Measurements from ENCODE around the gene SNX9. TPM values are rescaled to one million over a fixed set of nuclear protein-coding genes. Genes with fewer than 3 reads are reported as not detected.

The SNX9 gene
- total and polyA plus RNA-seq, 2 of the 8 experiments (the other 6 are each of a cell fraction or from before 2014, with no cell fraction given), result 11.8 to 23.2 TPM

DNA sequence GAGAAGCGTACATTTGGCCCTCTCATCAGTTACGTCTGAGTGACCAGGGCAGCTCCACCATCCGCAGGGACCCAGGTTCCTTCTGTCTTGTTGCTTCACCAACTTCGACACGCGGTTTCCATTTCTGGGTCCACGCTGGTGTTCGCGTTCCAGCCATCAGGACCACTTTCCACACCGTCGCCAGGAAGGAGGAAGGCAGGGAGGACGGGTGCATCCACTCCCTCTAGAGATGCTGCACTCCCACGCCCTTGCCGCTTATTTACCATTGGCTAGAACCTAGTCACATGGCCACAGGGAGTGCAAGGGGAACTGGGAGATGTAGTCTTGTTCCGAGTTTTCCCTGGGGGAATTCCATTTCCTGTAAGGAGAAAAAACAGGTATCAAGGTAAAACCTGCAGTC lies 33.2 kb upstream of the SNX9 start (continued):
- TF ChIP-seq SIN3A (conservative IDR thresholded peaks at IDR 0.05 in 1 of 2, IDR thresholded peaks at IDR 0.05 in 1 of 2; ENCODE audit: low read depth in 1 of 2, low read length in 2 of 2) (no peak), CREB1 (IDR thresholded peaks at IDR 0.05) (no peak), ZNF274 (IDR thresholded peaks at IDR 0.05; ENCODE audit: borderline replicate concordance, extremely low read depth, low read length) (no peak), NRF1 (IDR thresholded peaks at IDR 0.05; ENCODE audit: low read depth, low read length) (no peak), BRCA1 (IDR thresholded peaks at IDR 0.05; ENCODE audit: low read depth, low read length) (no peak), HDAC2 (IDR thresholded peaks at IDR 0.05; ENCODE audit: borderline replicate concordance in 1 of 2, low read depth in 2 of 2, low read length in 2 of 2) (no peak), MAFK (IDR thresholded peaks at IDR 0.05; ENCODE audit: low read depth, low read length) (no peak), NANOG (IDR thresholded peaks at IDR 0.05; ENCODE audit: insufficient read depth, low read depth, low read length, poor library complexity, severe bottlenecking) (no peak), BACH1 (IDR thresholded peaks at IDR 0.05; ENCODE audit: low read length) (no peak), TAF1 (IDR thresholded peaks at IDR 0.05; ENCODE audit: low read depth, low read length) (no peak), HDAC6 (IDR thresholded peaks at IDR 0.05; ENCODE audit: low read depth, low read length) (no peak), SP1 (IDR thresholded peaks at IDR 0.05; ENCODE audit: low read depth, low read length) (peak; percentile 58; the same call in 1 of the 2 replicates), TCF12 (IDR thresholded peaks at IDR 0.05; ENCODE audit: low read depth, low read length) (no peak), PHF8 (conservative IDR thresholded peaks at IDR 0.05; ENCODE audit: low read depth, low read length) (no peak), RBBP5 (IDR thresholded peaks at IDR 0.05; ENCODE audit: borderline replicate concordance, low read depth, low read length) (no peak), SRF (IDR thresholded peaks at IDR 0.05; ENCODE audit: low read depth, low read length) (no peak), EP300 (IDR thresholded peaks at IDR 0.05; ENCODE audit: borderline replicate concordance in 1 of 2, low read depth in 2 of 2, low read length in 2 of 2) (no peak)
- TF ChIP-seq, protein P1, sequence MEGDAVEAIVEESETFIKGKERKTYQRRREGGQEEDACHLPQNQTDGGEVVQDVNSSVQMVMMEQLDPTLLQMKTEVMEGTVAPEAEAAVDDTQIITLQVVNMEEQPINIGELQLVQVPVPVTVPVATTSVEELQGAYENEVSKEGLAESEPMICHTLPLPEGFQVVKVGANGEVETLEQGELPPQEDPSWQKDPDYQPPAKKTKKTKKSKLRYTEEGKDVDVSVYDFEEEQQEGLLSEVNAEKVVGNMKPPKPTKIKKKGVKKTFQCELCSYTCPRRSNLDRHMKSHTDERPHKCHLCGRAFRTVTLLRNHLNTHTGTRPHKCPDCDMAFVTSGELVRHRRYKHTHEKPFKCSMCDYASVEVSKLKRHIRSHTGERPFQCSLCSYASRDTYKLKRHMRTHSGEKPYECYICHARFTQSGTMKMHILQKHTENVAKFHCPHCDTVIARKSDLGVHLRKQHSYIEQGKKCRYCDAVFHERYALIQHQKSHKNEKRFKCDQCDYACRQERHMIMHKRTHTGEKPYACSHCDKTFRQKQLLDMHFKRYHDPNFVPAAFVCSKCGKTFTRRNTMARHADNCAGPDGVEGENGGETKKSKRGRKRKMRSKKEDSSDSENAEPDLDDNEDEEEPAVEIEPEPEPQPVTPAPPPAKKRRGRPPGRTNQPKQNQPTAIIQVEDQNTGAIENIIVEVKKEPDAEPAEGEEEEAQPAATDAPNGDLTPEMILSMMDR (IDR thresholded peaks at IDR 0.05; ENCODE audit: control extremely low read depth in 1 of 3, insufficient read depth in 1 of 3, low read depth in 1 of 3, low read length in 3 of 3), result no peak

Measured in H1 (cell line).